ENCODE measurements around the gene AK8. TPM values are rescaled to one million over a fixed set of nuclear protein-coding genes. Genes with fewer than 3 reads are reported as not detected.

AK8 gene
- total RNA-seq, 2 experiments from 2014 or later = 0.27 TPM; not detected in 1

- H3K4me2 ChIP-seq (ENCODE audit: low read length) = no peak overlapping the region
- no peaks in the 10 kb centered on the region for H3K79me2 ChIP-seq (ENCODE audit: insufficient read depth, low read depth, low read length)
- no peaks in the 10 kb centered on the region for H4K20me1 ChIP-seq (ENCODE audit: insufficient read depth, low read length)
- CTCF ChIA-PET (ENCODE audit: unreplicated experiment) = no interaction called here
- no peaks in the 10 kb centered on the region for H3K9me3 ChIP-seq (ENCODE audit: low read length)
- no peaks in the 10 kb centered on the region for H3K4me1 ChIP-seq (ENCODE audit: insufficient read depth, low read length, poor library complexity, severe bottlenecking)
- no peak overlapping the region for H2AFZ ChIP-seq (ENCODE audit: low read length)
- BruUV-seq (replicated peaks) = no TSS peak
- no peaks in the 10 kb centered on the region for H3K9me2 ChIP-seq (ENCODE audit: insufficient read depth, low read length)
- peaks cover 30% of the 10 kb centered on the region for H3K36me3 ChIP-seq (ENCODE audit: insufficient read depth, low read length)
- H3K27ac ChIP-seq (ENCODE audit: low read depth, low read length, poor library complexity, severe bottlenecking) = no peak overlapping the region
- no peak overlapping the region for H3K4me3 ChIP-seq (ENCODE audit: low read depth, low read length, poor library complexity, severe bottlenecking)
- POLR2A ChIA-PET = no interaction called here
- TF ChIP-seq CTCF (conservative IDR thresholded peaks at IDR 0.05; ENCODE audit: low read length) (no peak), EZH2phosphoT487 (IDR thresholded peaks at IDR 0.05; ENCODE audit: borderline replicate concordance, low read depth, low read length) (no peak)
- no peak for DNase-seq (ENCODE audit: low spot score)
- intact Hi-C loops (cut with micrococcal nuclease; ENCODE audit: unreplicated experiment) = loop anchor here (5.0 kb wide), 1 partner anchor 85 kb away; the partner anchor contains the start of gene GFI1B
Measured at GRCh38 chr9:132892400-132892799, 14.3 kb upstream of the AK8 start.

- H3K36me3 ChIP-seq (ENCODE audit: insufficient read depth, low read length) = peaks cover under 1% of the 10 kb centered on the region; the same call in 1 of the 2 replicates
- no peak for DNase-seq (ENCODE audit: low spot score)
- no TSS peak for BruUV-seq (replicated peaks)
- H3K79me2 ChIP-seq (ENCODE audit: insufficient read depth, low read depth, low read length) = no peaks in the 10 kb centered on the region
- H3K27ac ChIP-seq (ENCODE audit: low read depth, low read length, poor library complexity, severe bottlenecking) = no peak overlapping the region
- no peak overlapping the region for H2AFZ ChIP-seq (ENCODE audit: low read length)
- H3K4me1 ChIP-seq (ENCODE audit: insufficient read depth, low read length, poor library complexity, severe bottlenecking) = no peaks in the 10 kb centered on the region
- no peak overlapping the region for H3K4me2 ChIP-seq (ENCODE audit: low read length)
- H3K4me3 ChIP-seq (ENCODE audit: low read depth, low read length, poor library complexity, severe bottlenecking) = no peak overlapping the region
- H3K9me3 ChIP-seq (ENCODE audit: low read length) = no peaks in the 10 kb centered on the region
- intact Hi-C loops (cut with micrococcal nuclease; ENCODE audit: unreplicated experiment) = no loop called here
- no peaks in the 10 kb centered on the region for H4K20me1 ChIP-seq (ENCODE audit: insufficient read depth, low read length)
- ChIA-PET POLR2A (interaction anchor here (0.5 kb wide), 1 partner anchor 249 kb away, joined by 5 read pairs; no protein-coding TSS in a partner anchor), CTCF (ENCODE audit: unreplicated experiment) (no interaction called here)
- TF ChIP-seq EZH2phosphoT487 (IDR thresholded peaks at IDR 0.05; ENCODE audit: borderline replicate concordance, low read depth, low read length) (no peak), CTCF (conservative IDR thresholded peaks at IDR 0.05; ENCODE audit: low read length) (no peak)
- no peaks in the 10 kb centered on the region for H3K9me2 ChIP-seq (ENCODE audit: insufficient read depth, low read length)
Measured at GRCh38 chr9:132888151-132888550, 10.1 kb upstream of the AK8 start.

GRCh38 chr9:132887181-132888120 lies 9.4 kb upstream of the AK8 start:
- no peak for DNase-seq (ENCODE audit: low spot score)
- Histone ChIP-seq H3K36me3 (ENCODE audit: insufficient read depth, low read length) (no peaks in the 10 kb centered on the region), H3K79me2 (ENCODE audit: insufficient read depth, low read depth, low read length) (no peaks in the 10 kb centered on the region), H3K4me2 (ENCODE audit: low read length) (no peak overlapping the region), H3K9me2 (ENCODE audit: insufficient read depth, low read length) (no peaks in the 10 kb centered on the region), H2AFZ (ENCODE audit: low read length) (no peak overlapping the region), H4K20me1 (ENCODE audit: insufficient read depth, low read length) (no peaks in the 10 kb centered on the region), H3K4me1 (ENCODE audit: insufficient read depth, low read length, poor library complexity, severe bottlenecking) (no peaks in the 10 kb centered on the region), H3K27ac (ENCODE audit: low read depth, low read length, poor library complexity, severe bottlenecking) (no peak overlapping the region), H3K9me3 (ENCODE audit: low read length) (no peaks in the 10 kb centered on the region), H3K4me3 (ENCODE audit: low read depth, low read length, poor library complexity, severe bottlenecking) (no peak overlapping the region)
- intact Hi-C loops (cut with micrococcal nuclease; ENCODE audit: unreplicated experiment) = no loop called here
- no peak for TF ChIP-seq EZH2phosphoT487 (IDR thresholded peaks at IDR 0.05; ENCODE audit: borderline replicate concordance, low read depth, low read length)
- TF ChIP-seq CTCF (conservative IDR thresholded peaks at IDR 0.05; ENCODE audit: low read length) = no peak
- POLR2A ChIA-PET = interaction anchor here (0.5 kb wide), 1 partner anchor 250 kb away, joined by 5 read pairs; no protein-coding TSS in a partner anchor
- CTCF ChIA-PET (ENCODE audit: unreplicated experiment) = no interaction called here
- no TSS peak for BruUV-seq (replicated peaks)

Measured in OCI-LY7 (cell line).